ENCODE results near the gene CRIM1.

DNA sequence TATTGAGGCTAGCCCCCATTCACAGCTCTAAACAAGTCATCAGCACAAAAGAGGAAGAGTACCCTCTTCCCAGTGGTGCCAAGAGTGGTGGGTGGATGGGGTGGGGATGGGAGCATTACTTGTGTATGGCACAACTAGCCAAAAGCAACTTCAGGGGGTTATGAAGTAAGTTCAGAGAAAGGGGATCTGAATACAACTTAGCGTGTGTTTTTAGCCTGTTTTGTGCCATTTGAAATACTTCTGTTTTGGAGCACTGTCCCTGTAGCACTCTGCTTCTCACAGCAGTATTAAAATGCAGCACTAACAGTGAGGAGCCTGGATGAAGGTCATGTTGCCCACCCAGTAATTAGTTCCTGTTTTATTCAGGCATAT lies 113.5 kb downstream of the CRIM1 start:
- TF ChIP-seq, protein P1, sequence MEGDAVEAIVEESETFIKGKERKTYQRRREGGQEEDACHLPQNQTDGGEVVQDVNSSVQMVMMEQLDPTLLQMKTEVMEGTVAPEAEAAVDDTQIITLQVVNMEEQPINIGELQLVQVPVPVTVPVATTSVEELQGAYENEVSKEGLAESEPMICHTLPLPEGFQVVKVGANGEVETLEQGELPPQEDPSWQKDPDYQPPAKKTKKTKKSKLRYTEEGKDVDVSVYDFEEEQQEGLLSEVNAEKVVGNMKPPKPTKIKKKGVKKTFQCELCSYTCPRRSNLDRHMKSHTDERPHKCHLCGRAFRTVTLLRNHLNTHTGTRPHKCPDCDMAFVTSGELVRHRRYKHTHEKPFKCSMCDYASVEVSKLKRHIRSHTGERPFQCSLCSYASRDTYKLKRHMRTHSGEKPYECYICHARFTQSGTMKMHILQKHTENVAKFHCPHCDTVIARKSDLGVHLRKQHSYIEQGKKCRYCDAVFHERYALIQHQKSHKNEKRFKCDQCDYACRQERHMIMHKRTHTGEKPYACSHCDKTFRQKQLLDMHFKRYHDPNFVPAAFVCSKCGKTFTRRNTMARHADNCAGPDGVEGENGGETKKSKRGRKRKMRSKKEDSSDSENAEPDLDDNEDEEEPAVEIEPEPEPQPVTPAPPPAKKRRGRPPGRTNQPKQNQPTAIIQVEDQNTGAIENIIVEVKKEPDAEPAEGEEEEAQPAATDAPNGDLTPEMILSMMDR (IDR thresholded peaks at IDR 0.05; ENCODE audit: borderline replicate concordance, extremely low read depth, low read length, poor library complexity, severe bottlenecking), result no peak
- no peak for TF ChIP-seq EZH2 (IDR thresholded peaks at IDR 0.05; ENCODE audit: borderline replicate concordance, low read depth, low read length, severe bottlenecking)

Measured in DND-41 (cell line).